Astrocyte (in vitro differentiated cells and primary cell): ENCODE measurements around the gene TM9SF4. TPM values are rescaled to one million over a fixed set of nuclear protein-coding genes. Genes with fewer than 3 reads are reported as not detected.
"Not testable (repeated sequence)": the region's sequence is repeated elsewhere in the genome, so short reads cannot be mapped to it uniquely, and the experiment has no call there.

Experiments used
- DNase-seq: peaks from one replicate; pipeline ENCODE4 v3.0.0-alpha.2; 2010; ENCODE audit warnings: low read depth
- FAIRE-seq: peaks from 2 replicates; lab custom pipeline; 2011; peaks lifted over from hg19 to GRCh38; lab: Jason Lieb, UNC
- H2AFZ ChIP-seq: 2 replicates; pipeline ENCODE4 v1.6.0; 2012; ENCODE audit warnings: low read depth, low read length, inconsistent platforms
- H3K27ac ChIP-seq: 2 replicates; pipeline ENCODE4 v1.5.1; 2011; ENCODE audit warnings: low read depth, low read length, inconsistent platforms
- H3K27me3 ChIP-seq: 2 replicates; pipeline ENCODE4 v1.6.0; 2011; ENCODE audit warnings: low read length, inconsistent platforms; ENCODE audit not compliant: insufficient read depth
- H3K36me3 ChIP-seq: 2 replicates; pipeline ENCODE4 v1.5.1; 2011; ENCODE audit warnings: low read length, inconsistent platforms; ENCODE audit not compliant: insufficient read depth
- H3K4me1 ChIP-seq: 2 replicates; pipeline ENCODE4 v1.5.1; 2011; ENCODE audit warnings: low read length, inconsistent platforms; ENCODE audit not compliant: insufficient read depth
- H3K4me2 ChIP-seq: 2 replicates; pipeline ENCODE4 v1.6.0; 2012; ENCODE audit warnings: low read length, inconsistent platforms
- H3K4me3 ChIP-seq: 2 replicates; pipeline ENCODE4 v1.5.1; 2011; ENCODE audit warnings: low read depth, mild to moderate bottlenecking, low read length, inconsistent platforms; ENCODE audit not compliant: insufficient read depth
- H3K79me2 ChIP-seq: 2 replicates; pipeline ENCODE4 v1.6.0; 2012; ENCODE audit warnings: mild to moderate bottlenecking, low read length, inconsistent platforms; ENCODE audit not compliant: insufficient read depth
- H3K9ac ChIP-seq: 2 replicates; pipeline ENCODE4 v1.6.0; 2012; ENCODE audit warnings: mild to moderate bottlenecking, low read length, inconsistent platforms
- H3K9me3 ChIP-seq: 2 replicates; pipeline ENCODE4 v1.5.1; 2012; ENCODE audit warnings: low read depth, mild to moderate bottlenecking, low read length, inconsistent platforms; ENCODE audit not compliant: insufficient read depth
- H4K20me1 ChIP-seq: 2 replicates; pipeline ENCODE4 v1.6.0; 2012; ENCODE audit warnings: low read length, inconsistent platforms; ENCODE audit not compliant: insufficient read depth
- H3K27ac Mint-ChIP-seq: one replicate; pipeline ENCODE4 v1.8.0; 2021; ENCODE audit warnings: mild to moderate bottlenecking, mixed read lengths; ENCODE audit not compliant: unreplicated experiment
- H3K27me3 Mint-ChIP-seq: one replicate; pipeline ENCODE4 v1.8.0; 2021; ENCODE audit warnings: low read depth, mixed read lengths; ENCODE audit not compliant: unreplicated experiment
- H3K36me3 Mint-ChIP-seq: one replicate; pipeline ENCODE4 v1.8.0; 2021; ENCODE audit warnings: low read depth, mixed read lengths; ENCODE audit not compliant: unreplicated experiment
- H3K4me1 Mint-ChIP-seq: one replicate; pipeline ENCODE4 v1.8.0; 2021; ENCODE audit warnings: low read depth, mixed read lengths; ENCODE audit not compliant: unreplicated experiment
- H3K4me3 Mint-ChIP-seq: one replicate; pipeline ENCODE4 v1.8.0; 2021; ENCODE audit warnings: mild to moderate bottlenecking, moderate library complexity, mixed read lengths; ENCODE audit not compliant: unreplicated experiment
- H3K9me3 Mint-ChIP-seq: one replicate; pipeline ENCODE4 v1.8.0; 2021; ENCODE audit warnings: mild to moderate bottlenecking, mixed read lengths; ENCODE audit not compliant: unreplicated experiment
- CTCF ChIP-seq: IDR thresholded peaks from 2 replicates; pipeline ENCODE4 v1.5.1; 2011; ENCODE audit warnings: low read depth, mild to moderate bottlenecking, inconsistent platforms, low read length, moderate library complexity; ENCODE audit not compliant: insufficient read depth
- EZH2 ChIP-seq: IDR thresholded peaks from 2 replicates; pipeline ENCODE4 v1.6.1; 2012; ENCODE audit warnings: mild to moderate bottlenecking, low read length, inconsistent platforms; ENCODE audit not compliant: insufficient read depth
- total RNA-seq: library from RNA; stranded (reverse); gene quantifications from 2 replicates; pipeline ENCODE4 v1.2.1, GENCODE V29; 2021

Gene TM9SF4
- total RNA-seq, 1 donor from 2014 or later: 64.0 TPM

DNA sequence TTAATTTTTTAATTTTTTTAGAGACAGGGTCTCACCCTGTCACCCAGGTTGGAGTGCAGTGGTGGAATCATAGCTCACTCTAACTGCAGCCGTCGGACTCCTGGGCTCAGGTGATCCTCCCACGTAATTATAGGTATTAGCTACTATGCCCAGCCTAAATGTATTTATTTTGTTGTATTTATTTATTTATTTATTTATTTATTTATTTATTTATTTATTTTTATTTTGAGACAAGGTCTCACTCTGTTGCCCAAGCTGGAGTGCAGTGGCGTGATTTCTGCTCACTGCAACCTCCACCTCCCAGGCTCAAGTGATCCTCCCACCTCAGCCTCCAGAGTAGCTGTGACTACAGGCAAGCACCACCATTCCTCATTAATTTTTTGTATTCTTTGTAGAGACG is 8.9 kb downstream of the TM9SF4 start:
- H3K9ac ChIP-seq, H3K36me3 ChIP-seq, H3K4me3 ChIP-seq, H3K9me3 Mint-ChIP-seq, FAIRE-seq, H3K4me2 ChIP-seq, H3K4me1 ChIP-seq, H3K4me3 Mint-ChIP-seq, DNase-seq, H3K27ac ChIP-seq, H3K27me3 ChIP-seq, H3K27me3 Mint-ChIP-seq, H3K9me3 ChIP-seq, H3K4me1 Mint-ChIP-seq, H3K27ac Mint-ChIP-seq, H3K36me3 Mint-ChIP-seq, H2AFZ ChIP-seq: not testable (repeated sequence)
- Histone ChIP-seq H3K79me2 (peaks cover 78% of the 10 kb centered on the region), H4K20me1 (peaks cover 62% of the 10 kb centered on the region)

DNA sequence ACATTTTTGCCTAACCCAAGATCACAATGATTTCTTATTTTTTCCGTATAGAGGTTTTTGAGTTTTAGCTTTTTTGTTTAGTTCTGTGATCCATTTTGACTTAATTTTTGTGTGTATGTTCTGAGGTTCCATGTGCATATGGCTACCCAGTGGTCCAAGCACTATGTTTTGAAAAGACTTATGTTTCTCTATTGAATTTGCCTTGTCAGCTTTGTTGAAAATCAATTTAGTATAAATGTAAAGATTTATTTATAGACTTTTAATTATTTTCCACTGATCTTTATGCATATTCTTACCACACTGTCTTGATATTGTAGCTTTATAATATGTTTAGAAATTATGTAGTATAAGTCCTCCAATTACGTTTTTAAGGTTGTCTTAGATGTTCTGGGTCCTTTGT is 10.2 kb downstream of the TM9SF4 start:
- Histone ChIP-seq H3K9ac (no peak overlapping the region), H3K4me3 (no peak overlapping the region), H4K20me1 (peaks cover 58% of the 10 kb centered on the region), H3K27ac (no peak overlapping the region), H3K79me2 (peaks cover 76% of the 10 kb centered on the region), H3K36me3 (peaks cover 3% of the 10 kb centered on the region), H3K27me3 (no peaks in the 10 kb centered on the region), H3K4me1 (no peaks in the 10 kb centered on the region), H2AFZ (no peak overlapping the region), H3K4me2 (no peak overlapping the region), H3K9me3 (no peaks in the 10 kb centered on the region)
- no peaks in the 10 kb centered on the region for H3K27me3 Mint-ChIP-seq
- FAIRE-seq (no peak), DNase-seq (no peak)
- peaks cover 11% of the 10 kb centered on the region for H3K36me3 Mint-ChIP-seq
- H3K4me1 Mint-ChIP-seq: peaks cover 9% of the 10 kb centered on the region
- H3K4me3 Mint-ChIP-seq: no peak overlapping the region
- peaks cover 2% of the 10 kb centered on the region for H3K9me3 Mint-ChIP-seq
- no peak overlapping the region for H3K27ac Mint-ChIP-seq
- TF ChIP-seq CTCF (no peak), EZH2 (no peak)

DNA sequence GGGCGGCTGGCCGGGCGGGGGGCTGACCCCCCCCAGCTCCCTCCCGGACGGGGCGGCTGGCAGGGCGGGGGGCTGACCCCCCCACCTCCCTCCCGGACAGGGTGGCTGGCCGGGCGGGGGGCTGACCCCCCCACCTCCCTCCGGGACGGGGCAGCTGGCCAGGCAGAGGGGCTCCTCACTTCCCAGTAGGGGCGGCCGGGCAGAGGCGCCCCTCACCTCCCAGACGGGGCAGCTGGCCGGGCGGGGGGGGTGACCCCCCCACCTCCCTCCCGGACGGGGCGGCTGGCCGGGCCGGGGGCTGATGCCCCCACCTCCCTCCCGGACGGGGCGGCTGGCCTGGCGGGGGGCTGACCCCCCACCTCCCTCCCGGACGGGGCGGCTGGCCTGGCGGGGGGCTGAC is 12.4 kb downstream of the TM9SF4 start:
- not testable (repeated sequence) for H3K9me3 Mint-ChIP-seq, H3K27me3 ChIP-seq, DNase-seq, H3K4me3 Mint-ChIP-seq, H3K9ac ChIP-seq, H3K27me3 Mint-ChIP-seq, H3K9me3 ChIP-seq, H2AFZ ChIP-seq, H3K27ac ChIP-seq, H3K27ac Mint-ChIP-seq, H3K36me3 ChIP-seq, H3K36me3 Mint-ChIP-seq, H3K4me1 ChIP-seq, H3K4me2 ChIP-seq, FAIRE-seq, H3K4me3 ChIP-seq, H3K4me1 Mint-ChIP-seq
- Histone ChIP-seq H4K20me1 (peaks cover 58% of the 10 kb centered on the region), H3K79me2 (peaks cover 75% of the 10 kb centered on the region)

DNA sequence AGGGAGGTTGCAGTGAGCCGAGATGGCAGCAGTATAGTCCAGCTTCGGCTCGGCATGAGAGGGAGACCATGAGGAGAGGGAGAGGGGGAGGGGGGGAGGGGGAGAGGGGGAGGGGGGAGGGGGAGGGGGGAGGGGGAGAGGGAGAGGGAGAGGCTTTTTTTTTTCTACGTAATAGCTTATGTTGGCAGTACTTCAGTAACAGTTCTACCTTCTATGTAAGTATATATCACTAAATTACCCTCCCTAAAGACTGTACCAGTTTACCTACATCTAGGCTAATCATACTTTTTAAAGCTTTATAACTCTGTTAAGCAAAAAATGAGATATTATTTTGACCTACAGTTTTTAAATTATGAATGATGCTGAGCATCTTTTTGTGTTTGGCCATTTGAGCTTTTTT is 13.6 kb downstream of the TM9SF4 start:
- Histone ChIP-seq H3K9me3 (no peaks in the 10 kb centered on the region), H3K9ac (no peak overlapping the region), H3K4me2 (no peak overlapping the region), H3K36me3 (peaks cover 3% of the 10 kb centered on the region), H3K27me3 (no peaks in the 10 kb centered on the region), H3K79me2 (peaks cover 75% of the 10 kb centered on the region), H2AFZ (no peak overlapping the region), H3K27ac (no peak overlapping the region), H3K4me1 (no peaks in the 10 kb centered on the region), H4K20me1 (peaks cover 58% of the 10 kb centered on the region), H3K4me3 (no peak overlapping the region)
- Mint-ChIP-seq H3K9me3 (peaks cover 2% of the 10 kb centered on the region), H3K4me3 (no peak overlapping the region), H3K27ac (no peak overlapping the region), H3K4me1 (no peaks in the 10 kb centered on the region), H3K27me3 (no peaks in the 10 kb centered on the region), H3K36me3 (peaks cover 5% of the 10 kb centered on the region)
- TF ChIP-seq EZH2 (no peak), CTCF (no peak)
- FAIRE-seq: no peak
- DNase-seq: no peak
